ENCODE measurements around the gene ZDHHC24. TPM values are rescaled to one million over a fixed set of nuclear protein-coding genes. Genes with fewer than 3 reads are reported as not detected.
A peak's percentile ranks its signal among the peaks of the same experiment; 100 is the strongest.

Gene ZDHHC24
- total RNA-seq, 4 donors from 2014 or later, result 7.2 to 13.0 (median 11.2) TPM

DNA sequence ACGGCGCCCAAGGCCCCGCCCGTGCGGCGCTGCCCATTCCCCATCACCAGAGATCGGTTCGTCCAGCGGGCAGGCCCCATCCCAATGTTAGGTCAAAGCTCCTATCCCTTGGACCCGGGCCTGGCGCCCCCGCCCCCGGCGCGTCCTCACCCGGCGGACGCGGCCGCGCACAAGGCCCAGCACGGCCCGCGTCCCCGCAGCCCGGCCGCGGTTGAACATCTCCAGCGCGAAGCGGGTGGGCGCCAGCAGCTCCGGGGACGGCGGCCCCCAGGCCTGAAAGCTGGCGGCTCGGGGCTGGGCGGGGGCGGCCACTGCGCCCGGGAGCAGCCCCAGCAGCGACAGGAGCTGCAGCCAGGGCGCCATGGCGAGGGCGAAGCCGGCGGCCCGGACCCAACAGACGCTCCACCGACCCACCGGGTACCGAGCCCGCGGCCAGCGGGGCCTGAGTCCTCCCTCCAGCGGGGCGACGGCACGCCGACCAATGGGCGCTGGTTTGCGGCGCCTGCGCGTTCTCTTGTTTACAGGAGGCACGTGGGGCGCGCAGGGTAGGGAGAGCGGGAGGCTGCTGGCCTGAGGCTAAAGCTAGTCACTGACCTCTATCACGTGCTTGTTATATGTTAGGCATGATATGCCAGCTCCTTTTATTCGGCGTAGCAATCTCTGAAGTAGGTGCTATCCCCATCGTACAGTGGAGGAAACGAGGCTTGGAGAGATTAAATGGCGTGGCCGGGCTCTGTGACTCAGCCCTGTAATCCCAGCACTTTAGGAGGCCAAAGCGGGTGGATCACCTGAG lies 22.5 kb upstream of the ZDHHC24 start, which contains the start of gene CTSF:
Gene CTSF, minus strand, starts transcription at position 483 of the 793 bp plus-strand sequence. Its CDS starts 120 bp downstream, at position 363.
- Histone ChIP-seq H3K4me1 (peaks cover 5 to 11% of the 10 kb centered on the region in 2 donors), H3K27ac (peak within 1 kb of the TSS; percentile 74 to 86 (median 79)), H3K4me3 (peak within 1 kb of the TSS; percentile 56 to 77 (median 66)), H3K27me3 (no peaks in the 10 kb centered on the region), H3K36me3 (peaks cover 0 to 12% of the 10 kb centered on the region in 2 donors), H3K9me3 (no peaks in the 10 kb centered on the region)
- ATAC-seq (peak; percentile 92 to 93), DNase-seq (peak; percentile 89 to 91)
- in situ Hi-C loops (cut with MboI; ENCODE audit: low sequenced_read_pairs in 4 of 4), result no loop called here
- intact Hi-C loops (cut with DNase I; ENCODE audit: low total_unique reads), result no loop called here
- TF ChIP-seq, protein P1, sequence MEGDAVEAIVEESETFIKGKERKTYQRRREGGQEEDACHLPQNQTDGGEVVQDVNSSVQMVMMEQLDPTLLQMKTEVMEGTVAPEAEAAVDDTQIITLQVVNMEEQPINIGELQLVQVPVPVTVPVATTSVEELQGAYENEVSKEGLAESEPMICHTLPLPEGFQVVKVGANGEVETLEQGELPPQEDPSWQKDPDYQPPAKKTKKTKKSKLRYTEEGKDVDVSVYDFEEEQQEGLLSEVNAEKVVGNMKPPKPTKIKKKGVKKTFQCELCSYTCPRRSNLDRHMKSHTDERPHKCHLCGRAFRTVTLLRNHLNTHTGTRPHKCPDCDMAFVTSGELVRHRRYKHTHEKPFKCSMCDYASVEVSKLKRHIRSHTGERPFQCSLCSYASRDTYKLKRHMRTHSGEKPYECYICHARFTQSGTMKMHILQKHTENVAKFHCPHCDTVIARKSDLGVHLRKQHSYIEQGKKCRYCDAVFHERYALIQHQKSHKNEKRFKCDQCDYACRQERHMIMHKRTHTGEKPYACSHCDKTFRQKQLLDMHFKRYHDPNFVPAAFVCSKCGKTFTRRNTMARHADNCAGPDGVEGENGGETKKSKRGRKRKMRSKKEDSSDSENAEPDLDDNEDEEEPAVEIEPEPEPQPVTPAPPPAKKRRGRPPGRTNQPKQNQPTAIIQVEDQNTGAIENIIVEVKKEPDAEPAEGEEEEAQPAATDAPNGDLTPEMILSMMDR (IDR thresholded peaks at IDR 0.05 in 4 of 5, conservative IDR thresholded peaks at IDR 0.05 in 1 of 5), result no peak
- peak; percentile 32 to 85 for TF ChIP-seq POLR2A (IDR thresholded peaks at IDR 0.05)

DNA sequence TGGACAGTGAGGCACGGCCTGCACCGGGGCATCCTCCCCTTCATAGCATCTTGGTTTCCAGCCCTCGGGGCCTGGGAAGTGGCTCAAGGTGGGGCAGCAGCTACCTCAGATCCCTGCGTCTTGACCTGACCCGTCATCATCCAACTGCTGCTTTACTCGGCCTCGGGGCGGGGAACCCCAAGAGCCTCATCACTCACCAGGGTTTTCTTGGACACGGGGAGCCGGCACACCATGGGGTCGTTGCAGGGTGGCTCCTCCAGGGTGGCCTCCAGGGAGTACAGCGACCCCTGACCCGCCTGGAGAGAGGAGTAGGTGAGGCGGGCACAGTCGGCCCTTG lies 21.9 kb upstream of the ZDHHC24 start:
- in situ Hi-C loops (cut with MboI; ENCODE audit: low sequenced_read_pairs in 4 of 4), result no loop called here
- peaks cover 0 to 17% of the 10 kb centered on the region in 2 donors for H3K36me3 ChIP-seq
- no peaks in the 10 kb centered on the region for H3K27me3 ChIP-seq
- no peaks in the 10 kb centered on the region for H3K9me3 ChIP-seq
- intact Hi-C loops (cut with DNase I; ENCODE audit: low total_unique reads), result no loop called here
- DNase-seq, result no peak
- TF ChIP-seq, protein P1 (IDR thresholded peaks at IDR 0.05 in 4 of 5, conservative IDR thresholded peaks at IDR 0.05 in 1 of 5), result no peak
- TF ChIP-seq POLR2A (IDR thresholded peaks at IDR 0.05), result no peak
- H3K27ac ChIP-seq, result peak overlapping the region; percentile 74 to 86 (median 79)
- peak in 1 of 2 donors; percentile 12 for ATAC-seq
- H3K4me3 ChIP-seq, result peak overlapping the region; percentile 56 to 77 (median 66)
- H3K4me1 ChIP-seq, result peaks cover 5 to 11% of the 10 kb centered on the region in 2 donors

DNA sequence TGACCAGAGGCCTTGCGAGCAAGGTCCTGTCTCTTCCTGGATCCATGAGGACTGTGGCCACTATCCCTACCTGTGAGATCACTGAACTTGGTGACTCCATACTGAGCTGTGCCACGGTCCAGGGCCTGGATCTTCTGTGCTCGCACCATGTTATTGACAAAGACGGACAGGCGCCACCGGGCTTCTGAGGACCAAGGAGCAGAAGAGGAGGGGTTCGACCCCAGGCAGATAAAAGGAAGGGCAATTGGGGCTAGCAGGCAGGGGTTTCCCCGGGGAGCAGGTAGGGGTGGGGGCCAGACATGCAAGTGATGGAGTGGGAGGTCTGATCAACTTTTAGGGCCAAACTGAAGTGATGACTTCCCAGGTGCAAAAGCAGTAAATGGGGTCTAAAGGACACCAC lies 20.4 kb upstream of the ZDHHC24 start:
- peaks cover 0 to 21% of the 10 kb centered on the region in 2 donors for H3K36me3 ChIP-seq
- no peak for TF ChIP-seq POLR2A (IDR thresholded peaks at IDR 0.05)
- no peak overlapping the region for H3K27ac ChIP-seq
- H3K9me3 ChIP-seq, result no peaks in the 10 kb centered on the region
- in situ Hi-C loops (cut with MboI; ENCODE audit: low sequenced_read_pairs in 4 of 4), result no loop called here
- intact Hi-C loops (cut with DNase I; ENCODE audit: low total_unique reads), result no loop called here
- no peaks in the 10 kb centered on the region for H3K27me3 ChIP-seq
- DNase-seq (no peak), ATAC-seq (no peak)
- H3K4me3 ChIP-seq, result no peak overlapping the region
- H3K4me1 ChIP-seq, result peaks cover 5 to 11% of the 10 kb centered on the region in 2 donors

DNA sequence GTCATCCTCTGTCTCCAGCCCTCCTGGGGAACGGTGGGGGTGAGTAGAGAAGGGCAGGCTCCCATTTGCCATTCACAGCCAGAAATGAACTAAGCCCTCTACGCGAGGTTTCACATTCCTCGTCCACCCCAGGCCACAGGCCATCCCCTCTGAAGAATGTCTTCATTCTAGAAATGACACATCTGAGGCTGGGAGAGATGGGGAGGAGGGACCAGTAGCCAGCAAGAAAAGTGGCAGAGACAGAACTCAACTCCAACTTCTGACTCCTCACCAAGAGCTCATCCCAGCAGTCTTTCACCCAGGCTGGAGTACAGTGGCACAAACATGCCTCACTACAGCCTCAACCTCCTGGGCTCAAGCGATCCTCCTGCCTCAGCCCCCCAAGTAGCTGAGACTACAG lies 19.1 kb upstream of the ZDHHC24 start:
- Histone ChIP-seq H3K27ac (no peak overlapping the region), H3K9me3 (no peaks in the 10 kb centered on the region), H3K36me3 (peaks cover 0 to 21% of the 10 kb centered on the region in 2 donors), H3K4me1 (peaks cover 5 to 11% of the 10 kb centered on the region in 2 donors), H3K4me3 (no peak overlapping the region), H3K27me3 (no peaks in the 10 kb centered on the region)
- intact Hi-C loops (cut with DNase I; ENCODE audit: low total_unique reads), result no loop called here
- TF ChIP-seq, protein P1 (IDR thresholded peaks at IDR 0.05 in 4 of 5, conservative IDR thresholded peaks at IDR 0.05 in 1 of 5), result no peak
- TF ChIP-seq POLR2A (IDR thresholded peaks at IDR 0.05), result no peak
- DNase-seq (no peak), ATAC-seq (no peak)
- in situ Hi-C loops (cut with MboI; ENCODE audit: low sequenced_read_pairs in 4 of 4), result no loop called here

DNA sequence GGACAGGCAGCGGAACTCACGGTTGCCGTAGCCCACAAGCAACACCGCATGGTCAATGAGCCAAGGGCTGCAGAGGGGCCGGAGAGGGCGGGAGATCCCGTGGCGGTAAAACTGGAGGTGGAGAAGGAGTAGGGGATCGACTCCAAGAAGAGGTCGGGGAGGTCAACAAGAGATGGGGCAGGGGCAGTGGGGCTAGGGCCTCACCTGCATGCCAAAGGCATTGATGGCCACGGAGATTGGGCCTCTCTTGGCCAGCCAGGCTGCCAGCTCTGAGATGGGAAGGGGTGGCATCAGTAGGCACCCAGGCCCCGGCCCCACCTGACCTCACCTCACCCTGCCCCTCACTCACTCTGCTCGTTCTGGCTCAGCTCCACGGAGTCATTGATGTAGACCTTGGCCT lies 18.7 kb upstream of the ZDHHC24 start:
- H3K27me3 ChIP-seq, result no peaks in the 10 kb centered on the region
- H3K27ac ChIP-seq, result no peak overlapping the region
- in situ Hi-C loops (cut with MboI; ENCODE audit: low sequenced_read_pairs in 4 of 4), result no loop called here
- intact Hi-C loops (cut with DNase I; ENCODE audit: low total_unique reads), result no loop called here
- peaks cover 0 to 21% of the 10 kb centered on the region in 2 donors for H3K36me3 ChIP-seq
- TF ChIP-seq, protein P1 (IDR thresholded peaks at IDR 0.05 in 4 of 5, conservative IDR thresholded peaks at IDR 0.05 in 1 of 5), result no peak
- no peak for TF ChIP-seq POLR2A (IDR thresholded peaks at IDR 0.05)
- ATAC-seq (no peak), DNase-seq (no peak)
- H3K4me1 ChIP-seq, result peaks cover 5 to 12% of the 10 kb centered on the region in 2 donors
- H3K9me3 ChIP-seq, result no peaks in the 10 kb centered on the region
- H3K4me3 ChIP-seq, result no peak overlapping the region
